K562 (cell line): ENCODE results near the gene IL23A. TPM values are rescaled to one million over a fixed set of nuclear protein-coding genes. Genes with fewer than 3 reads are reported as not detected.

Source experiments
- ATAC-seq: fragments of 200-7000 bp; cut with Tn5 transposase; 3 replicates; pipeline ENCODE4 v1.9.1; 2020; ENCODE audit warnings: moderate library complexity
- BruUV-seq: library from RNA; stranded (reverse); fragments of 400-500 nt; replicated peaks from 2 replicates; lab custom pipeline; 2021; lab: Mats Ljungman, UMichigan
- CTCF ChIA-PET: fragments of 300-600 bp; formaldehyde crosslinking; extraction: SDS; loops from one replicate; lab custom pipeline; 2021; ENCODE audit warnings: low intra/inter-chr PET ratio; lab: Yijun Ruan, JAX
- POLR2A ChIA-PET: fragments of 300-600, 350-650 bp; sonication (Branson Sonifier 250); formaldehyde crosslinking; extraction: SDS; loops from one replicate; lab custom pipeline; 2021; ENCODE audit warnings: antibody characterized with exemption, inconsistent platforms; lab: Yijun Ruan, JAX
- DNase-seq, 4 experiments: peaks; one replicate each; pipeline versions ENCODE4 v3.0.0 to v3.0.0-alpha.2; 2011 to 2018; ENCODE audit warnings: low spot score in 3 of 4, mixed read lengths in 3 of 4; ENCODE audit errors: extremely low read depth in 1 of 4
- FAIRE-seq: peaks from 2 replicates; lab custom pipeline; 2011; peaks lifted over from hg19 to GRCh38; lab: Jason Lieb, UNC
- H2AFZ ChIP-seq: 2 replicates; pipeline ENCODE4 v1.6.0; 2011; ENCODE audit warnings: low read depth, low read length, control low read depth, inconsistent platforms
- H3K27ac ChIP-seq: fragments of 200-600 bp; 3 replicates; pipeline ENCODE4 v1.8.0; 2011; ENCODE audit warnings: low read depth, mild to moderate bottlenecking, control low read depth, inconsistent platforms, low read length, moderate library complexity, mixed read lengths; ENCODE audit errors: extremely low read depth
- H3K27me3 ChIP-seq, 2 experiments: fragments of 300-600 bp in 1 of 2; 2 replicates in 1 of 2; 3 replicates in 1 of 2; pipeline versions ENCODE4 v1.6.0 to v1.8.0; 2011; ENCODE audit warnings: inconsistent platforms in 2 of 2, low read length in 2 of 2, mild to moderate bottlenecking in 1 of 2, mixed read lengths in 1 of 2, moderate library complexity in 1 of 2; ENCODE audit not compliant: control insufficient read depth in 2 of 2, insufficient read depth in 2 of 2
- H3K36me3 ChIP-seq: fragments of 300-600 bp; 3 replicates; pipeline ENCODE4 v1.8.0; 2011; ENCODE audit warnings: mild to moderate bottlenecking, low read length, inconsistent platforms; ENCODE audit not compliant: control insufficient read depth, insufficient read depth
- H3K4me1 ChIP-seq, 2 experiments: fragments of 200-600 bp in 1 of 2; replicated peaks in 1 of 2; 2 replicates in 1 of 2; 3 replicates in 1 of 2; pipeline versions ENCODE4 v1.5.1 to v1.8.0; 2011; ENCODE audit warnings: inconsistent platforms in 2 of 2, low read length in 2 of 2, mild to moderate bottlenecking in 1 of 2, mixed read lengths in 1 of 2, moderate library complexity in 1 of 2; ENCODE audit not compliant: control insufficient read depth in 2 of 2, insufficient read depth in 2 of 2
- H3K4me2 ChIP-seq: 2 replicates; pipeline ENCODE4 v1.6.1; 2011; ENCODE audit warnings: low read length, control low read depth, inconsistent platforms, mixed read lengths; ENCODE audit not compliant: insufficient read depth
- H3K4me3 ChIP-seq: fragments of 200-600 bp; sonication (generic), shearing (Covaris generic); 2 replicates; pipeline ENCODE4 v1.5.1; 2016; ENCODE audit warnings: control low read depth, inconsistent platforms
- H3K79me2 ChIP-seq: fragments of 200-600 bp; 3 replicates; pipeline ENCODE4 v1.8.0; 2011; ENCODE audit warnings: low read length, inconsistent platforms; ENCODE audit not compliant: control insufficient read depth, insufficient read depth
- H3K9ac ChIP-seq, 2 experiments: 2 replicates each; pipeline versions ENCODE4 v1.6.0 to v1.6.1; 2011; ENCODE audit warnings: low read depth in 2 of 2, low read length in 2 of 2, control low read depth in 1 of 2, inconsistent platforms in 1 of 2, mild to moderate bottlenecking in 1 of 2, mixed read lengths in 1 of 2; ENCODE audit not compliant: insufficient read depth in 1 of 2
- H3K9me1 ChIP-seq: one replicate; pipeline ENCODE4 v1.6.0; 2011; ENCODE audit warnings: inconsistent platforms, mild to moderate bottlenecking, low read length, moderate library complexity; ENCODE audit not compliant: control insufficient read depth, insufficient read depth
- H3K9me3 ChIP-seq: replicated peaks from 2 replicates; pipeline ENCODE4 v1.5.1; 2011; ENCODE audit warnings: low read depth, low read length, inconsistent platforms; ENCODE audit not compliant: control insufficient read depth, insufficient read depth
- H4K20me1 ChIP-seq: replicated peaks from 2 replicates; pipeline ENCODE4 v1.6.1; 2011; ENCODE audit warnings: low read length, inconsistent platforms, mixed read lengths; ENCODE audit not compliant: control insufficient read depth, insufficient read depth
- CHD1 ChIP-seq: fragments of 200-600 bp; sonication (generic); IDR thresholded peaks from one replicate; pipeline ENCODE4 v1.6.1; 2012; ENCODE audit warnings: mild to moderate bottlenecking, moderate library complexity, low read length, inconsistent platforms
- COPS2 ChIP-seq: fragments of 450-650 bp; conservative IDR thresholded peaks from 2 replicates; pipeline ENCODE4 v1.6.1; 2016; ENCODE audit warnings: mild to moderate bottlenecking, moderate library complexity
- EP300 ChIP-seq: IDR thresholded peaks from 2 replicates; pipeline ENCODE4 v1.6.1; 2012; ENCODE audit warnings: low read length, improper control_type of control experiment
- FOXA3 ChIP-seq, 2 experiments: fragments of 450-650 bp in 1 of 2; sonication (generic) in 1 of 2; formaldehyde crosslinking; IDR thresholded peaks in 1 of 2; conservative IDR thresholded peaks in 1 of 2; 2 replicates each; pipeline versions ENCODE4 v1.4.0 to v1.8.0; 2020 to 2022; ENCODE audit warnings: mild to moderate bottlenecking in 2 of 2, missing genetic modification reagents in 1 of 2
- HDGF ChIP-seq: fragments of 450-650 bp; IDR thresholded peaks from 2 replicates; pipeline ENCODE4 v1.6.1; 2016
- MAFK ChIP-seq: IDR thresholded peaks from 2 replicates; pipeline ENCODE4 v1.6.1; 2011; ENCODE audit warnings: low read length, improper control_type of control experiment
- PHF21A ChIP-seq: fragments of 450-650 bp; IDR thresholded peaks from 2 replicates; pipeline ENCODE4 v1.6.1; 2017; ENCODE audit warnings: low read depth, borderline replicate concordance
- SNRNP70 ChIP-seq: fragments of 200-400 bp; formaldehyde crosslinking; optimal IDR thresholded peaks from 2 replicates; pipeline ENCODE3; 2017; ENCODE audit warnings: low read depth, low read length
- ZBTB8A ChIP-seq: fragments of 450-650 bp; IDR thresholded peaks from 2 replicates; pipeline ENCODE4 v1.6.1; 2018; ENCODE audit warnings: mild to moderate bottlenecking, moderate library complexity; ENCODE audit not compliant: partially characterized antibody
- WGBS: fragments of 100-300 bp; shearing (Covaris generic); methylation state at CpG from one replicate; pipeline ENCODE4 v1.1.6; 2016; ENCODE audit warnings: low coverage, mixed read lengths; ENCODE audit not compliant: insufficient coverage; ENCODE audit errors: missing lambda C conversion rate; 5-methylcytosine and 5-hydroxymethylcytosine counted together
- in situ Hi-C: fragments of 300-500 bp; cut with MboI; formaldehyde crosslinking; loops from 4 replicates; pipeline ENCODE4 v1.15.0; 2018; ENCODE audit warnings: inconsistent platforms, mixed read lengths
- intact Hi-C: fragments of 100-400 bp; cut with micrococcal nuclease; formaldehyde crosslinking; loops from 2 replicates; pipeline ENCODE4 v1.14.2; 2022
- polyA plus RNA-seq, 8 experiments: library from polyadenylated mRNA; depleted of rRNA in 4 of 8; stranded (reverse) in 5 of 8; unstranded in 3 of 8; fragments of >200 nt; fragmentation: Nextera tagmentation in 2 of 8; fragmentation: Illumina TruSeq in 1 of 8; extraction: Ambion mirVana in 2 of 8; extraction: Trizol in 1 of 8; gene quantifications; 2 replicates each; pipeline versions ENCODE4 v1.2.1 to v1.2.3, GENCODE V29; 2011 to 2014; ENCODE audit warnings: inconsistent platforms in 1 of 8, missing spikeins in 1 of 8
- total RNA-seq, 7 experiments: library from RNA; depleted of rRNA in 6 of 7; stranded (reverse); fragments of >200 nt in 6 of 7; fragmentation: Illumina TruSeq in 2 of 7; extraction: Trizol in 2 of 7; gene quantifications; 2 replicates each; pipeline versions ENCODE4 v1.2.1 to v1.2.3, GENCODE V29; 2011 to 2021; ENCODE audit warnings: low replicate concordance in 1 of 7
- TF ChIP-seq, protein P1 (sequence below): fragments of 450-650 bp; IDR thresholded peaks from 2 replicates; pipeline ENCODE4 v1.7.1; 2018; ENCODE audit warnings: mild to moderate bottlenecking, low read depth; ENCODE audit not compliant: partially characterized antibody
- TF ChIP-seq, protein P2 (sequence below): fragments of 450-650 bp; IDR thresholded peaks from 2 replicates; pipeline ENCODE4 v1.6.1; 2017; ENCODE audit warnings: antibody characterized with exemption, mild to moderate bottlenecking
- TF ChIP-seq, protein P3 (sequence below): fragments of 250-450 bp; sonication (Bioruptor Pico); IDR thresholded peaks from 2 replicates; pipeline ENCODE4 v1.8.0; 2022; ENCODE audit warnings: inconsistent platforms

Gene IL23A
- total and polyA plus RNA-seq, 9 of the 15 experiments (the other 6 are each of a cell fraction or from before 2014, with no cell fraction given): 4.4 to 37.2 (median 9.6) TPM

DNA sequence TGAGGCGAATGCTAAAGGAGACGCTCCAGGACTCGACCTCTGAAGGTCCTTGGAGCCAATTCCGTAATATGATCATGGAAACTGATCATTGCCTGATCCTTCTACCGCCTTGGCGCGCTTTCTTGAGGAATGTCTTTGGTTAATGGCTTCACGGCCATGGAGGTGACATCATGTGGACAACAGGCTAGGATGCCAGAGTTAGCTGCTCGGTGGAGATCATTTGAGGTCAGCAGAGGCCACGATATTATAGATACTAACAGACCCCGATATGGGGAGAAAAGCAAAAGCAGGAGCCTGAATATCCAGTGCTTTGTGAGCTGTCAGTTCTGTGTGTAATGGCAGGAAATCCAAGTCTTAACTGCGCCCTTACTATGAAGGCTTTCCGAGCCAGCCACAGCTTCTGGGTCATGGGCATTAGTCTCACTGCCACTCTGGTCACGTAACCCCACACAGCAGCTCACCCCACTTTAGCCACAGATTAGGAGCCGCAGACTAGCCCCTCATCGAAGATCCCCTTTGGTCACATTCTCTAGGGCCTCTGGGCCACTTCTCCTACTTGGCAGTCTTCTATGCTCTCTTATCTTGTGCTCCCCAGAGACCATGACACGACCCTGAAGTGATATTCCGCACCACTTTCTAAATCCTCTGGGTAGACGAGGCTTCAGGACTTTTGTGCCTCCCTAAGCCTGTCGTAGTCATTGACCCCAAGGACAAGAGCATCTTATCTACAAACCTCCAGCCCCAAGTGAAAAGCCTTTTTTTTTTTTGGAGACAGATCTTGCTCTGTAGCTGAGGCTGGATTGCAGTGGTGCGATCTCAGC is 37.8 kb upstream of the IL23A start:
- no peaks in the 10 kb centered on the region for H3K27me3 ChIP-seq
- intact Hi-C loops: loop anchor here (2.0 kb wide), 3 partner anchors 14 to 182 kb away; partner anchors contain the start of genes COQ10A and ZC3H10
- no peaks in the 10 kb centered on the region for H3K9me1 ChIP-seq
- in situ Hi-C loops: no loop called here
- H3K9ac ChIP-seq: peak overlapping the region; percentile 87 to 88; a peak in 3 of 4 replicates
- peak overlapping the region; percentile 64 for H3K4me3 ChIP-seq
- CTCF ChIA-PET: interaction anchor here (1.1 to 1.5 kb wide), 2 partner anchors 77 to 94 kb away, joined by 4 to 7 read pairs; partner anchors contain the start of gene NABP2
- H3K4me2 ChIP-seq: peak overlapping the region; percentile 93
- TSS peak; percentile 90 for BruUV-seq
- peaks cover 22 to 42% of the 10 kb centered on the region in 2 experiments for H3K4me1 ChIP-seq
- 3% methylated on average over 21 of the region's 21 CpGs for WGBS
- no peaks in the 10 kb centered on the region; the same call in 1 of the 2 replicates for H4K20me1 ChIP-seq
- peak overlapping the region; percentile 98 for H3K27ac ChIP-seq
- H3K79me2 ChIP-seq: peaks cover 48% of the 10 kb centered on the region
- H3K36me3 ChIP-seq: peaks cover 56% of the 10 kb centered on the region
- ATAC-seq (peak; percentile 74), DNase-seq (peak; percentile 44 to 95 (median 68)), FAIRE-seq (peak; percentile 98)
- H2AFZ ChIP-seq: peak overlapping the region; percentile 85
- H3K9me3 ChIP-seq: no peaks in the 10 kb centered on the region
- POLR2A ChIA-PET: interaction anchor here (0.6 to 3.2 kb wide), 11 partner anchors 7 to 257 kb away, joined by 3 to 18 read pairs (median 3); no protein-coding TSS in a partner anchor
- TF ChIP-seq, protein P1, sequence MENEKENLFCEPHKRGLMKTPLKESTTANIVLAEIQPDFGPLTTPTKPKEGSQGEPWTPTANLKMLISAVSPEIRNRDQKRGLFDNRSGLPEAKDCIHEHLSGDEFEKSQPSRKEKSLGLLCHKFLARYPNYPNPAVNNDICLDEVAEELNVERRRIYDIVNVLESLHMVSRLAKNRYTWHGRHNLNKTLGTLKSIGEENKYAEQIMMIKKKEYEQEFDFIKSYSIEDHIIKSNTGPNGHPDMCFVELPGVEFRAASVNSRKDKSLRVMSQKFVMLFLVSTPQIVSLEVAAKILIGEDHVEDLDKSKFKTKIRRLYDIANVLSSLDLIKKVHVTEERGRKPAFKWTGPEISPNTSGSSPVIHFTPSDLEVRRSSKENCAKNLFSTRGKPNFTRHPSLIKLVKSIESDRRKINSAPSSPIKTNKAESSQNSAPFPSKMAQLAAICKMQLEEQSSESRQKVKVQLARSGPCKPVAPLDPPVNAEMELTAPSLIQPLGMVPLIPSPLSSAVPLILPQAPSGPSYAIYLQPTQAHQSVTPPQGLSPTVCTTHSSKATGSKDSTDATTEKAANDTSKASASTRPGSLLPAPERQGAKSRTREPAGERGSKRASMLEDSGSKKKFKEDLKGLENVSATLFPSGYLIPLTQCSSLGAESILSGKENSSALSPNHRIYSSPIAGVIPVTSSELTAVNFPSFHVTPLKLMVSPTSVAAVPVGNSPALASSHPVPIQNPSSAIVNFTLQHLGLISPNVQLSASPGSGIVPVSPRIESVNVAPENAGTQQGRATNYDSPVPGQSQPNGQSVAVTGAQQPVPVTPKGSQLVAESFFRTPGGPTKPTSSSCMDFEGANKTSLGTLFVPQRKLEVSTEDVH: no peak
- TF ChIP-seq EP300 (peak; percentile 69; the same call in 1 of the 2 replicates), FOXA3 (CRISPR knock-in tag; conservative IDR thresholded peaks at IDR 0.05 in 1 of 2, IDR thresholded peaks at IDR 0.05 in 1 of 2) (no peak), MAFK (no peak), ZBTB8A (no peak), SNRNP70 (no peak), PHF21A (peak; percentile 67; the same call in 1 of the 2 replicates), COPS2 (no peak), HDGF (no peak), CHD1 (peak; percentile 95)
- TF ChIP-seq, protein P2, sequence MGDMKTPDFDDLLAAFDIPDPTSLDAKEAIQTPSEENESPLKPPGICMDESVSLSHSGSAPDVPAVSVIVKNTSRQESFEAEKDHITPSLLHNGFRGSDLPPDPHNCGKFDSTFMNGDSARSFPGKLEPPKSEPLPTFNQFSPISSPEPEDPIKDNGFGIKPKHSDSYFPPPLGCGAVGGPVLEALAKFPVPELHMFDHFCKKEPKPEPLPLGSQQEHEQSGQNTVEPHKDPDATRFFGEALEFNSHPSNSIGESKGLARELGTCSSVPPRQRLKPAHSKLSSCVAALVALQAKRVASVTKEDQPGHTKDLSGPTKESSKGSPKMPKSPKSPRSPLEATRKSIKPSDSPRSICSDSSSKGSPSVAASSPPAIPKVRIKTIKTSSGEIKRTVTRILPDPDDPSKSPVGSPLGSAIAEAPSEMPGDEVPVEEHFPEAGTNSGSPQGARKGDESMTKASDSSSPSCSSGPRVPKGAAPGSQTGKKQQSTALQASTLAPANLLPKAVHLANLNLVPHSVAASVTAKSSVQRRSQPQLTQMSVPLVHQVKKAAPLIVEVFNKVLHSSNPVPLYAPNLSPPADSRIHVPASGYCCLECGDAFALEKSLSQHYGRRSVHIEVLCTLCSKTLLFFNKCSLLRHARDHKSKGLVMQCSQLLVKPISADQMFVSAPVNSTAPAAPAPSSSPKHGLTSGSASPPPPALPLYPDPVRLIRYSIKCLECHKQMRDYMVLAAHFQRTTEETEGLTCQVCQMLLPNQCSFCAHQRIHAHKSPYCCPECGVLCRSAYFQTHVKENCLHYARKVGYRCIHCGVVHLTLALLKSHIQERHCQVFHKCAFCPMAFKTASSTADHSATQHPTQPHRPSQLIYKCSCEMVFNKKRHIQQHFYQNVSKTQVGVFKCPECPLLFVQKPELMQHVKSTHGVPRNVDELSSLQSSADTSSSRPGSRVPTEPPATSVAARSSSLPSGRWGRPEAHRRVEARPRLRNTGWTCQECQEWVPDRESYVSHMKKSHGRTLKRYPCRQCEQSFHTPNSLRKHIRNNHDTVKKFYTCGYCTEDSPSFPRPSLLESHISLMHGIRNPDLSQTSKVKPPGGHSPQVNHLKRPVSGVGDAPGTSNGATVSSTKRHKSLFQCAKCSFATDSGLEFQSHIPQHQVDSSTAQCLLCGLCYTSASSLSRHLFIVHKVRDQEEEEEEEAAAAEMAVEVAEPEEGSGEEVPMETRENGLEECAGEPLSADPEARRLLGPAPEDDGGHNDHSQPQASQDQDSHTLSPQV: peak; percentile 88
- TF ChIP-seq, protein P3, sequence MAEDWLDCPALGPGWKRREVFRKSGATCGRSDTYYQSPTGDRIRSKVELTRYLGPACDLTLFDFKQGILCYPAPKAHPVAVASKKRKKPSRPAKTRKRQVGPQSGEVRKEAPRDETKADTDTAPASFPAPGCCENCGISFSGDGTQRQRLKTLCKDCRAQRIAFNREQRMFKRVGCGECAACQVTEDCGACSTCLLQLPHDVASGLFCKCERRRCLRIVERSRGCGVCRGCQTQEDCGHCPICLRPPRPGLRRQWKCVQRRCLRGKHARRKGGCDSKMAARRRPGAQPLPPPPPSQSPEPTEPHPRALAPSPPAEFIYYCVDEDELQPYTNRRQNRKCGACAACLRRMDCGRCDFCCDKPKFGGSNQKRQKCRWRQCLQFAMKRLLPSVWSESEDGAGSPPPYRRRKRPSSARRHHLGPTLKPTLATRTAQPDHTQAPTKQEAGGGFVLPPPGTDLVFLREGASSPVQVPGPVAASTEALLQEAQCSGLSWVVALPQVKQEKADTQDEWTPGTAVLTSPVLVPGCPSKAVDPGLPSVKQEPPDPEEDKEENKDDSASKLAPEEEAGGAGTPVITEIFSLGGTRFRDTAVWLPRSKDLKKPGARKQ (CRISPR knock-in tag): no peak
